KMS-11 (cell line): Measurements from ENCODE around the gene P2RX5.
"Not testable (repeated sequence)": the region's sequence is repeated elsewhere in the genome, so short reads cannot be mapped to it uniquely, and the experiment has no call there.

Experiments
- H2AFZ ChIP-seq: fragments of 200-600 bp; sonication (generic); 2 replicates; pipeline ENCODE4 v1.6.1; 2016; ENCODE audit warnings: antibody characterized with exemption, mixed run types, low read depth
- H3K27ac ChIP-seq: fragments of 200-600 bp; sonication (generic); 2 replicates; pipeline ENCODE4 v1.6.1; 2016; ENCODE audit warnings: mild to moderate bottlenecking, mixed run types
- H3K27me3 ChIP-seq: fragments of 200-600 bp; sonication (generic); 2 replicates; pipeline ENCODE4 v1.6.1; 2017; ENCODE audit warnings: mild to moderate bottlenecking, low read depth, mixed run types, moderate library complexity; ENCODE audit not compliant: insufficient read depth
- H3K36me3 ChIP-seq: fragments of 200-600 bp; sonication (generic); 2 replicates; pipeline ENCODE4 v1.6.1; 2017; ENCODE audit warnings: mild to moderate bottlenecking, mixed run types; ENCODE audit not compliant: insufficient read depth
- H3K4me1 ChIP-seq: fragments of 200-600 bp; sonication (generic); 2 replicates; pipeline ENCODE4 v1.6.1; 2016; ENCODE audit warnings: mild to moderate bottlenecking, low read depth, mixed run types; ENCODE audit not compliant: poor library complexity, severe bottlenecking
- H3K4me2 ChIP-seq: fragments of 200-600 bp; sonication (generic); 2 replicates; pipeline ENCODE4 v1.7.0; 2016; ENCODE audit warnings: mild to moderate bottlenecking, mixed run types
- H3K4me3 ChIP-seq: fragments of 200-600 bp; sonication (generic); IDR thresholded peaks from 2 replicates; pipeline ENCODE4 v1.6.1; 2017; ENCODE audit warnings: low read depth, low read length, mixed read lengths; ENCODE audit not compliant: insufficient read depth
- H3K79me2 ChIP-seq: fragments of 200-600 bp; sonication (generic); 2 replicates; pipeline ENCODE4 v1.6.1; 2016; ENCODE audit warnings: low read depth, mixed run types; ENCODE audit not compliant: insufficient read depth
- H3K9ac ChIP-seq: fragments of 200-600 bp; sonication (generic); 2 replicates; pipeline ENCODE4 v1.6.1; 2016; ENCODE audit warnings: mild to moderate bottlenecking, mixed run types
- H4K20me1 ChIP-seq: fragments of 200-600 bp; sonication (generic); 2 replicates; pipeline ENCODE4 v1.6.1; 2016; ENCODE audit warnings: mild to moderate bottlenecking, mixed run types; ENCODE audit not compliant: insufficient read depth
- CTCF ChIP-seq: fragments of 200-600 bp; sonication (generic); conservative IDR thresholded peaks from 2 replicates; pipeline ENCODE4 v1.6.1; 2017; ENCODE audit warnings: low read depth, mild to moderate bottlenecking, antibody characterized with exemption, low read length, moderate library complexity, mixed read lengths

P2RX5 gene

GRCh38 chr17:3708366-3708765 is 12.4 kb upstream of the P2RX5 start:
- TF ChIP-seq CTCF = no peak
- Histone ChIP-seq H2AFZ (no peak overlapping the region), H3K4me1 (peaks cover 48% of the 10 kb centered on the region), H3K27ac (no peak overlapping the region), H4K20me1 (no peaks in the 10 kb centered on the region), H3K4me2 (no peak overlapping the region), H3K27me3 (no peaks in the 10 kb centered on the region), H3K36me3 (no peaks in the 10 kb centered on the region), H3K4me3 (no peak overlapping the region), H3K79me2 (no peaks in the 10 kb centered on the region), H3K9ac (no peak overlapping the region)

- not testable (repeated sequence) for H3K36me3 ChIP-seq, H3K27me3 ChIP-seq, H3K4me3 ChIP-seq, H2AFZ ChIP-seq, H3K4me2 ChIP-seq, H3K9ac ChIP-seq, H3K79me2 ChIP-seq, H3K27ac ChIP-seq, H4K20me1 ChIP-seq
- peaks cover 26% of the 10 kb centered on the region for H3K4me1 ChIP-seq
Observed at GRCh38 chr17:3705718-3705984, 9.7 kb upstream of the P2RX5 start.

GRCh38 chr17:3704931-3705717 is 9.2 kb upstream of the P2RX5 start:
- no peak overlapping the region for H3K4me2 ChIP-seq
- no peak for TF ChIP-seq CTCF
- no peaks in the 10 kb centered on the region for H4K20me1 ChIP-seq
- no peak overlapping the region for H3K4me3 ChIP-seq
- H3K79me2 ChIP-seq = no peaks in the 10 kb centered on the region
- no peaks in the 10 kb centered on the region for H3K27me3 ChIP-seq
- peaks cover 20% of the 10 kb centered on the region for H3K4me1 ChIP-seq
- H3K9ac ChIP-seq = no peak overlapping the region
- H3K36me3 ChIP-seq = no peaks in the 10 kb centered on the region
- H3K27ac ChIP-seq = no peak overlapping the region
- H2AFZ ChIP-seq = no peak overlapping the region

GRCh38 chr17:3702041-3702539 is 6.1 kb upstream of the P2RX5 start:
- not testable (repeated sequence) for H3K4me3 ChIP-seq, H3K79me2 ChIP-seq, H4K20me1 ChIP-seq, H3K4me1 ChIP-seq, H3K27me3 ChIP-seq, H3K4me2 ChIP-seq, H3K36me3 ChIP-seq, H2AFZ ChIP-seq, H3K27ac ChIP-seq, H3K9ac ChIP-seq

GRCh38 chr17:3699951-3700350 is 4.0 kb upstream of the P2RX5 start:
- Histone ChIP-seq H3K79me2 (no peaks in the 10 kb centered on the region), H3K27ac (no peak overlapping the region), H4K20me1 (no peaks in the 10 kb centered on the region), H3K36me3 (no peaks in the 10 kb centered on the region), H3K4me3 (no peak overlapping the region), H3K27me3 (no peaks in the 10 kb centered on the region), H3K4me1 (no peaks in the 10 kb centered on the region), H3K9ac (no peak overlapping the region), H2AFZ (no peak overlapping the region), H3K4me2 (no peak overlapping the region)
- no peak for TF ChIP-seq CTCF
